HG03025 (cell line): ENCODE data around the gene PTPRK.
"Not testable (repeated sequence)": the region's sequence is repeated elsewhere in the genome, so short reads cannot be mapped to it uniquely, and the experiment has no call there.

ENCODE experiments used
- ATAC-seq: cut with Tn5 transposase; IDR thresholded peaks from one replicate; pipeline ENCODE4 v1.9.1; 2021; ENCODE audit warnings: mild to moderate bottlenecking, moderate library complexity; ENCODE audit not compliant: unreplicated experiment, low FRiP score

The PTPRK gene

DNA sequence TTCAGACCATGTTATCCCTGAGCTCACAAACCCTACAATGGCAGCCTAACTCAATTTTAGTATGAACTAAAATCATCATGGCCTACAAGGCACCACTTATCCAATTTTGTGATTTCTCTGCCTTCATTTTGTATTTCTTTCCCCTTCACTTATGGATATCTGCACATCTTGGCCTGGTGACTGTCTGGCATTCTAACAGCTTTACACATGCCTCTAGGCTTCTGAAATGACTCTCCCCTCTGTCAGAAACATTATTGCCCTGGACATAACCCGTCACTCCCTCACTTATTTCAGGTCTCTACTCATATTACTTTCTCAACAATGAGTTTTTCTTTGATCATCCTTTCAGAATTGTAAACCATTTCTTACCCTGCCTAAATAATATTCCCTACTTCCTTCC, 530.3 kb downstream of the PTPRK start:
- no peak for ATAC-seq

DNA sequence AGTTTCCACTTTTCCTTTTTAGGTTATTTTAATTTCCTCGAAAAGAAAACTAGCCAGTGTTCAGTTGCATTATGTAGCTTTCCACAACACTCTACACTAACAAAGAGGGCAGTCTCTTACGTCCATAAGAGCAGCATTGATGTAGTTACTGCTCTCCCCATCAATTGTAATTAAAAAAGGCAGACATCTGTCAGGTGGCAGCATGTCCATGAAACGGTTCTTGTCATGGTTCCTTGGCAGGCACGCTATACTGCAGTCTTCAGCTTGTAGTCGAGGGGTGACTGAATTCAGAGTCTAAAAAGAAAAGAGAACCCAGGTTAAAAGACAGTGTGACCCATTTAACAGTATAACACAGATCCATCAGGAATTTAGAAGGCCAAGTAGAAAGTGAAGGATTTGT, 539.4 kb downstream of the PTPRK start:
- ATAC-seq: no peak

GRCh38 chr6:127978185-127978584, 542.2 kb downstream of the PTPRK start:
- not testable (repeated sequence) for ATAC-seq

GRCh38 chr6:127976796-127977195, 543.6 kb downstream of the PTPRK start:
- no peak for ATAC-seq

DNA sequence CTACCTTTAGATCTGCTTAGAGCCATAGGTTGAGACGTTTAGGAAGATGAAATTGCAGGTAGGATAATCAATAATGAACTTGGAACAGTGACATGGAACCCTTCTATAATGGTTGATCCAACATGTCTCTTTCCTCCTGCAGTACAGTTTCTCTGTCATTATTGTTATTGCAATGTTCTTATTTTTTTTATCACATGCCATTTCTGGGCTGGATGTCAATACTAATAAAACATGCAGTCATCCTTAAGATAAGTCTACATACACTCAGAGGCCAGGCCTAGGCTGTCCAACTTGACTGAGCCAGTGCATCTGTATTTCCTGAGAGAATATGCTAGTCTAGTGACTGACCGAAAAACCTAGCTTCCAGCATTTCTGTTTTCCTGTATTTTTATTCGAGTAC, 544.3 kb downstream of the PTPRK start:
- ATAC-seq: no peak

DNA sequence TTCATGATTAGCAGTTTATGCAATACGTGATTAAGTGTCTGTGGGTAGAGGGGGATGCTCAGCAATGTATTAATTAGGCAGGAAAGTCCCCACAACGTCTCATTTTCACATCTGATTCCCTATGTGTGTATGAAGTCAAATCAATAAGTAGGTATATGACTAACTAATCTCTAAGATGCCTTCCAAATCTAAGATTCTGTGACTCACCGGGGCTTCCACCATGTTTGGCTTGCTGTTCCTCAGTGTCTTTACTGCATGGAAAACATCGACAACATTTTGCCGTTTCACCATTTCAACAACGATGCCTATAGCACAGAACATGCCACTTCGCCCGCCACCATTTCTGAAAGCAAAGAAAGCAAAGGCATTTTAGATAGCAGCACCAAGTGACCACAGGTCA, 547.6 kb downstream of the PTPRK start:
- ATAC-seq: no peak

GRCh38 chr6:127971945-127972391, 548.4 kb downstream of the PTPRK start:
- ATAC-seq: no peak

DNA sequence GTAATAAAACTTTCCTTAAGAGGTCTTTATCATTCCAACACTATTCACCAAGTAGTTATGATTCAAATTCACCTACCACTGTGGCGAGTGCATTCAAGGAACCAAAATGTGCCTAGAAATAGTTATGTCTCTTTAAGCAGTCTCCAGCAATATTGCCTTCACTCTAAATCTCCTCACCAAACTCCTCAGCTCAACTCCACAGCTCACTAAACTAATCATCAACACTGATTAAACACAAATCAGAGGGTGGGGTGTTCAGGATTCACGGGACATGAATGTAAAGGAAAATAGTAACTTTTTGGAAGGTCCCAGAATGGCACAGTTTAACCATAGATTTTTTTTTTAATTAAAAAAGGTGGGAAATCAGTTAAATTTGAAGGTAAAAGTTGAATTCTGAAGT, 549.0 kb downstream of the PTPRK start:
- no peak for ATAC-seq

DNA sequence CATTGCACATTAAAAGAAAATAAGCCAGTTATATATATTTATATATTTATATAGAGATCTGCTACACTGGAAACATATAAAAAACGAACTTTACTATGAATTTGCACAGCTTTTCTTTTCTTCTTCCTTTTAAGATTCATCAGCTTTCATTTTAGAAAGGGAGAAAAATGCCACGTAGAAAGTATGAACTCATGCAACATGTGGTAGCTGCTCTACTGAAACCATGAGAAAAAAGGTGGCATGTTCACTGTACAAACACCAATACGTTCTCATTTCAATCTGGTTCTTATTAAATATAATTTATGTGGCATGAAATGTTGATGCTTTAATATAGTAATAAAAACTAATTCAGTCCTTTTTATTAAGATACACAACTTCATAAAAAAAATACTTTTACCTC, 550.7 kb downstream of the PTPRK start:
- ATAC-seq: no peak

GRCh38 chr6:127968394-127968793, 552.0 kb downstream of the PTPRK start:
- no peak for ATAC-seq

GRCh38 chr6:127967708-127968107, 552.7 kb downstream of the PTPRK start:
- no peak for ATAC-seq

GRCh38 chr6:127966616-127967015, 553.8 kb downstream of the PTPRK start:
- ATAC-seq: no peak

DNA sequence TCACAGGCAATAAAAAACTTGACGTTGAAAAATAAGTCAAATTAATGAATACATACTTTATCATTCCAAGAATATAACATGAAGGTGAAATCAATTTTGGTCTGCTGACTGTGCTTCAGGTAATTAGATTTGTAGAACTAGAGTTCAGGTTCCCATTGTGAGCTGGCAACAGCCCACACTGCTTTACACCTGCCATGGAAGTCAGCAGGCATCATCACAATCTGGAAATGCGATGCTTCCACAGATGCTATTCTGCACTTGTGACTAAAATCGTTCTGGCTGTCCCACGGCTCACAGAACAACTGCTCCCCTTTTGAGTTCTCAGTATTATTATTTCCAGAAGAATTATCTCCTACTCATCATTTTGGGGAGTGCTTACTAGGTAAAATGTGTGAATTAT, 556.9 kb downstream of the PTPRK start:
- no peak for ATAC-seq

- no peak for ATAC-seq
These were observed 560.5 kb downstream of the PTPRK start for GRCh38 chr6:127959869-127960268.

DNA sequence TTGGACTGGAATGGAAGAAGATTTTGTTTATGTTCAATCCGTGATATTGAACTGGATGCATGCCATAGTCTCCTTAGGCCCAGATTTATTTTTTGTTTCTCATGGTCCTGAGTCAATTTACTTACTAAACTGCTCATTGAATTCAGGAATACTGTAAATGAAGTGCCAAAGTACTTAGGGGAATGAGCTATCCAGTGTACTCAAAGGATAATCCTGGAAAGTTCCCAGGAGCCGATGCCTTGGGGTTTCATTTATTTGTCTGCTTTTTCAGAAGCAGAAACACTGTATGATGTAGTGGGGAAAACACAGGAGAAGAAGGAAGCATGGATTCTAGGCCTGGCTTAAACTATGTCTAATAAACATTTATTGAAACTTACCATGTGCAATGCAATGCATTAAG, 563.4 kb downstream of the PTPRK start:
- no peak for ATAC-seq

- no peak for ATAC-seq
These were observed 564.0 kb downstream of the PTPRK start for GRCh38 chr6:127956260-127956888.

GRCh38 chr6:127954082-127954481, 566.3 kb downstream of the PTPRK start:
- no peak for ATAC-seq

- ATAC-seq: no peak
These were observed 567.6 kb downstream of the PTPRK start for GRCh38 chr6:127952831-127953230.

DNA sequence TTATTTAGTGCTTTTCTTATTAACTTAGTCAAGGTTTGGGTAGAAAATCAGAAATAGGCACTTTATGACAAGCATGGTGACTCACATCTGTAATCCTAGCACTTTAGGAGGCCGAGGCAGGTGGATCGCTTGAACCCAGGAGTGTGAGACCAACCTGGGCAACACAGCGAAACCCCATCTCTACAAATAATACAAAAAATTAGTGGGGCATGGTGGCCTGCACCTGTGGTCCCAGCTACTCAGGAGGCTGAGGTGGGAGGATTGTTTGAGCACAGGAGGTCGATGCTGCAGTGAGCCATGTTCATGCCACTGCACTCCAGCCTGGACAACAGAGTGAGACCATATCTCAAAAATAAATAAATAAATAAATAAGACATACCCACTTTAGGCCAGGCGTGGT, 568.2 kb downstream of the PTPRK start:
- no peak for ATAC-seq

DNA sequence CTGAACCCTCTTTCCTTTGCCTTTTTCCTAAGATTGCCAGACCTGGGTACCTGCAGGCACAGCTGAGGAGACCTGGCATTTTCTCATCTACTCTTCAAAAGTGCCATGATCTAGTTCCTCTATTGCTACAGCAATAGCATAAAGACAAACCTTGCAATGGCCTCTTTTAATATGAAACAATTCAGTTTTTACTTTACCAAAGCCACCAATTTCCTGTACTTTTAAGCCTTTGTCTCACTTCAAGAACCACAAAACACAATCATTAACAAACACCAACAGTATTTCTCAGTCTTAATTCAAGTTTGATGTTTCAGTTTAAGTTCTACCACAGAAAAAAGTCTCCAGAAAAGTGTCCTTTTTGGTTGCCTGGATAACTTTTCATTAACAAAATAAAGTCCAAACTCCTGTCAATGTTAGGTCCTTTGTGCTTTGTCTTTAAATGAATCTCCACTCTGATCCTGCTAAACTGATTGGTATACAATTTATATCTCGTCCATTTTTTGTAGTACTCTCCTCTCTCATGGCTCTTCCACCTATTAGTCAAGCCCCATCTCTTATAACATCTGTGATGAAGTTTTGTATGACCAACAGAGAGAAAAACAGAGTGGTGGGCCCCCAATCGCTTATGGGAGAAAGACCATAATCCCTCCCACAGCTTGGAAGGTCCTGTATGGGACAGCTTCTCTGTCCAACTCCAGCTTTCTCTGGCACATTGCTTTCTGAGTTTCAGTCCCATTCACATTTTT, 569.1 kb downstream of the PTPRK start:
- no peak for ATAC-seq

- no peak for ATAC-seq
These were observed 569.7 kb downstream of the PTPRK start for GRCh38 chr6:127950566-127951145.

DNA sequence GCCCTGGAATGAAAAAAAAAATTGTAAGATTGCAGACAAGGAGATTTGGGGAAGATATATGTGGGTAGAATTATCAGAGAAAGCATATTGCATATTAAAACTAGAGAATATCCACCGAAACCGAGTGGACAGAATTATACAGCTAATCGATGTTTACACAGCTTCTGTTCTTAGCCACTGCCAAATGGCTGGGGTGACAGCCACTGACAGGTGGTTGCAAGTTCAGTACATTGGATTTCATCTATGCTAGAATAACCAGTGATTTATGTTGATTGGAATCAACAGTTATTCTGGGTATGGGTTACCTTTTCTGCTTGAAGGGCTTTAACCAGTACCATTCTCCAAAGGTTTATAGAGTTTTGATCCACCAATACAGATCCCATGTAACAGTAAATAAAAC, 571.1 kb downstream of the PTPRK start:
- ATAC-seq: no peak
